Measurements from ENCODE around the gene DPT.

The DPT gene

GRCh38 chr1:168683871-168684270 lies 45.1 kb downstream of the DPT start:
- in situ Hi-C loops (cut with MboI; ENCODE audit: low sequenced_read_pairs), result no loop called here
- Histone ChIP-seq H3K36me3 (replicated peaks) (no peaks in the 10 kb centered on the region), H3K4me1 (no peaks in the 10 kb centered on the region), H3K4me3 (no peak overlapping the region), H3K9me3 (no peaks in the 10 kb centered on the region), H3K27me3 (ENCODE audit: low read depth) (no peaks in the 10 kb centered on the region)
- no peak for DNase-seq (ENCODE audit: low spot score in 2 of 2)

GRCh38 chr1:168676861-168677260 lies 52.1 kb downstream of the DPT start:
- no peaks in the 10 kb centered on the region for H3K27me3 ChIP-seq (ENCODE audit: low read depth)
- no peaks in the 10 kb centered on the region for H3K9me3 ChIP-seq
- H3K36me3 ChIP-seq (replicated peaks), result no peaks in the 10 kb centered on the region
- no peak overlapping the region for H3K4me3 ChIP-seq
- in situ Hi-C loops (cut with MboI; ENCODE audit: low sequenced_read_pairs), result no loop called here
- H3K4me1 ChIP-seq, result peaks cover 8% of the 10 kb centered on the region
- DNase-seq (ENCODE audit: low spot score in 2 of 2), result no peak

GRCh38 chr1:168676029-168676812 lies 52.8 kb downstream of the DPT start:
- Histone ChIP-seq H3K27me3 (ENCODE audit: low read depth) (no peaks in the 10 kb centered on the region), H3K9me3 (no peaks in the 10 kb centered on the region), H3K36me3 (replicated peaks) (no peaks in the 10 kb centered on the region), H3K4me3 (no peak overlapping the region), H3K4me1 (peaks cover 9% of the 10 kb centered on the region)
- no peak for DNase-seq (ENCODE audit: low spot score in 2 of 2)
- in situ Hi-C loops (cut with MboI; ENCODE audit: low sequenced_read_pairs), result no loop called here

- Histone ChIP-seq H3K4me3 (no peak overlapping the region), H3K9me3 (no peaks in the 10 kb centered on the region), H3K36me3 (replicated peaks) (no peaks in the 10 kb centered on the region), H3K27me3 (ENCODE audit: low read depth) (no peaks in the 10 kb centered on the region), H3K4me1 (peaks cover 9% of the 10 kb centered on the region)
- in situ Hi-C loops (cut with MboI; ENCODE audit: low sequenced_read_pairs), result no loop called here
- no peak for DNase-seq (ENCODE audit: low spot score in 2 of 2)
Measured at GRCh38 chr1:168673974-168674683, 54.9 kb downstream of the DPT start.

GRCh38 chr1:168672278-168672677 lies 56.7 kb downstream of the DPT start:
- Histone ChIP-seq H3K36me3 (replicated peaks) (no peaks in the 10 kb centered on the region), H3K27me3 (ENCODE audit: low read depth) (no peaks in the 10 kb centered on the region), H3K4me3 (no peak overlapping the region), H3K9me3 (no peaks in the 10 kb centered on the region), H3K4me1 (peaks cover 9% of the 10 kb centered on the region)
- in situ Hi-C loops (cut with MboI; ENCODE audit: low sequenced_read_pairs), result no loop called here
- peak; percentile 10 to 71 for DNase-seq (ENCODE audit: low spot score in 2 of 2)

GRCh38 chr1:168671782-168672181 lies 57.2 kb downstream of the DPT start:
- no peaks in the 10 kb centered on the region for H3K36me3 ChIP-seq (replicated peaks)
- no peak overlapping the region for H3K4me3 ChIP-seq
- no peak for DNase-seq (ENCODE audit: low spot score in 2 of 2)
- peaks cover 9% of the 10 kb centered on the region for H3K4me1 ChIP-seq
- no peaks in the 10 kb centered on the region for H3K27me3 ChIP-seq (ENCODE audit: low read depth)
- in situ Hi-C loops (cut with MboI; ENCODE audit: low sequenced_read_pairs), result no loop called here
- H3K9me3 ChIP-seq, result no peaks in the 10 kb centered on the region

GRCh38 chr1:168665975-168666374 lies 63.0 kb downstream of the DPT start:
- H3K9me3 ChIP-seq, result no peaks in the 10 kb centered on the region
- no peak for DNase-seq (ENCODE audit: low spot score in 2 of 2)
- H3K4me3 ChIP-seq, result no peak overlapping the region
- H3K27me3 ChIP-seq (ENCODE audit: low read depth), result no peaks in the 10 kb centered on the region
- in situ Hi-C loops (cut with MboI; ENCODE audit: low sequenced_read_pairs), result no loop called here
- H3K36me3 ChIP-seq (replicated peaks), result no peaks in the 10 kb centered on the region
- no peaks in the 10 kb centered on the region for H3K4me1 ChIP-seq

GRCh38 chr1:168664069-168664834 lies 64.8 kb downstream of the DPT start:
- no peaks in the 10 kb centered on the region for H3K36me3 ChIP-seq (replicated peaks)
- in situ Hi-C loops (cut with MboI; ENCODE audit: low sequenced_read_pairs), result no loop called here
- H3K4me1 ChIP-seq, result no peaks in the 10 kb centered on the region
- no peak for DNase-seq (ENCODE audit: low spot score in 2 of 2)
- no peaks in the 10 kb centered on the region for H3K27me3 ChIP-seq (ENCODE audit: low read depth)
- H3K4me3 ChIP-seq, result no peak overlapping the region
- H3K9me3 ChIP-seq, result no peaks in the 10 kb centered on the region

- no peak for DNase-seq (ENCODE audit: low spot score in 2 of 2)
- in situ Hi-C loops (cut with MboI; ENCODE audit: low sequenced_read_pairs), result no loop called here
- Histone ChIP-seq H3K9me3 (no peaks in the 10 kb centered on the region), H3K27me3 (ENCODE audit: low read depth) (no peaks in the 10 kb centered on the region), H3K4me3 (no peak overlapping the region), H3K4me1 (no peaks in the 10 kb centered on the region), H3K36me3 (replicated peaks) (no peaks in the 10 kb centered on the region)
Measured at GRCh38 chr1:168656485-168656884, 72.5 kb downstream of the DPT start.

GRCh38 chr1:168654198-168654915 lies 74.6 kb downstream of the DPT start:
- in situ Hi-C loops (cut with MboI; ENCODE audit: low sequenced_read_pairs), result no loop called here
- no peak overlapping the region for H3K4me3 ChIP-seq
- no peak for DNase-seq (ENCODE audit: low spot score in 2 of 2)
- H3K9me3 ChIP-seq, result no peaks in the 10 kb centered on the region
- H3K4me1 ChIP-seq, result no peaks in the 10 kb centered on the region
- no peaks in the 10 kb centered on the region for H3K36me3 ChIP-seq (replicated peaks)
- no peaks in the 10 kb centered on the region for H3K27me3 ChIP-seq (ENCODE audit: low read depth)

GRCh38 chr1:168653567-168653966 lies 75.4 kb downstream of the DPT start:
- H3K4me1 ChIP-seq, result no peaks in the 10 kb centered on the region
- in situ Hi-C loops (cut with MboI; ENCODE audit: low sequenced_read_pairs), result no loop called here
- H3K4me3 ChIP-seq, result no peak overlapping the region
- no peak for DNase-seq (ENCODE audit: low spot score in 2 of 2)
- H3K27me3 ChIP-seq (ENCODE audit: low read depth), result no peaks in the 10 kb centered on the region
- H3K9me3 ChIP-seq, result no peaks in the 10 kb centered on the region
- no peaks in the 10 kb centered on the region for H3K36me3 ChIP-seq (replicated peaks)

- in situ Hi-C loops (cut with MboI; ENCODE audit: low sequenced_read_pairs), result no loop called here
- Histone ChIP-seq H3K4me1 (no peaks in the 10 kb centered on the region), H3K27me3 (ENCODE audit: low read depth) (no peaks in the 10 kb centered on the region), H3K36me3 (replicated peaks) (no peaks in the 10 kb centered on the region), H3K4me3 (no peak overlapping the region), H3K9me3 (no peaks in the 10 kb centered on the region)
- DNase-seq (ENCODE audit: low spot score in 2 of 2), result no peak
Measured at GRCh38 chr1:168645721-168646120, 83.3 kb downstream of the DPT start.

Data from HAP-1 (cell line).